Right lung (tissue), 10 donors: ENCODE data around the gene CAMK1. TPM values are rescaled to one million over a fixed set of nuclear protein-coding genes. Genes with fewer than 3 reads are reported as not detected.

Experiments
- DNase-seq, 2 donors: peaks; one replicate each; pipeline ENCODE4 v3.0.0-alpha.2; 2013
- long read RNA-seq, 8 donors: transcript quantifications; one replicate each; lab custom pipeline, GENCODE V29; 2026
- polyA plus RNA-seq, 5 donors: library from polyadenylated mRNA; unstranded; fragments of 120-200 nt; gene quantifications; one replicate each; pipeline versions ENCODE4 v1.2.1 to v1.2.3, GENCODE V29; 2013; ENCODE audit warnings: inconsistent platforms in 1 of 5, low replicate concordance in 1 of 5; ENCODE audit not compliant: insufficient read length in 5 of 5, insufficient read depth in 1 of 5

The CAMK1 gene
- polyA plus RNA-seq = 10 to 100 TPM; 18.3 to 29.0 (median 23.1) TPM
- long read RNA-seq, donor 1, transcript CAMK1-201 (12 exons, 1,488 nt) = major isoform, 5 of 33 reads
- long read RNA-seq, donor 1, partial matches to known transcripts = 12 of 33 reads
- long read RNA-seq, donor 1, other reads (novel, unspliced or antisense) = 15 of 33 reads
- long read RNA-seq, donor 2, partial matches to known transcripts = 0 of 4 reads
- long read RNA-seq, donor 2, other reads (novel, unspliced or antisense) = 0 of 4 reads
- long read RNA-seq, donor 3, transcript CAMK1-201 (12 exons, 1,488 nt) = major isoform, 9 of 9 reads
- long read RNA-seq, donor 3, partial matches to known transcripts = 0 of 9 reads
- long read RNA-seq, donor 3, other reads (novel, unspliced or antisense) = 0 of 9 reads
- long read RNA-seq, donor 4, partial matches to known transcripts = 17 of 22 reads
- long read RNA-seq, donor 4, other reads (novel, unspliced or antisense) = 0 of 22 reads
- long read RNA-seq, donor 5, transcript CAMK1-201 (12 exons, 1,488 nt) = major isoform, 6 of 7 reads
- long read RNA-seq, donor 5, partial matches to known transcripts = 0 of 7 reads
- long read RNA-seq, donor 5, other reads (novel, unspliced or antisense) = 0 of 7 reads
- long read RNA-seq, donor 6, transcript CAMK1-201 (12 exons, 1,488 nt) = major isoform, 8 of 38 reads
- long read RNA-seq, donor 6, partial matches to known transcripts = 21 of 38 reads
- long read RNA-seq, donor 6, other reads (novel, unspliced or antisense) = 7 of 38 reads
- long read RNA-seq, donor 7, transcript CAMK1-201 (12 exons, 1,488 nt) = major isoform, 6 of 7 reads
- long read RNA-seq, donor 7, partial matches to known transcripts = 0 of 7 reads
- long read RNA-seq, donor 7, other reads (novel, unspliced or antisense) = 0 of 7 reads
- long read RNA-seq, donor 8, partial matches to known transcripts = 0 of 6 reads
- long read RNA-seq, donor 8, other reads (novel, unspliced or antisense) = 6 of 6 reads

DNA sequence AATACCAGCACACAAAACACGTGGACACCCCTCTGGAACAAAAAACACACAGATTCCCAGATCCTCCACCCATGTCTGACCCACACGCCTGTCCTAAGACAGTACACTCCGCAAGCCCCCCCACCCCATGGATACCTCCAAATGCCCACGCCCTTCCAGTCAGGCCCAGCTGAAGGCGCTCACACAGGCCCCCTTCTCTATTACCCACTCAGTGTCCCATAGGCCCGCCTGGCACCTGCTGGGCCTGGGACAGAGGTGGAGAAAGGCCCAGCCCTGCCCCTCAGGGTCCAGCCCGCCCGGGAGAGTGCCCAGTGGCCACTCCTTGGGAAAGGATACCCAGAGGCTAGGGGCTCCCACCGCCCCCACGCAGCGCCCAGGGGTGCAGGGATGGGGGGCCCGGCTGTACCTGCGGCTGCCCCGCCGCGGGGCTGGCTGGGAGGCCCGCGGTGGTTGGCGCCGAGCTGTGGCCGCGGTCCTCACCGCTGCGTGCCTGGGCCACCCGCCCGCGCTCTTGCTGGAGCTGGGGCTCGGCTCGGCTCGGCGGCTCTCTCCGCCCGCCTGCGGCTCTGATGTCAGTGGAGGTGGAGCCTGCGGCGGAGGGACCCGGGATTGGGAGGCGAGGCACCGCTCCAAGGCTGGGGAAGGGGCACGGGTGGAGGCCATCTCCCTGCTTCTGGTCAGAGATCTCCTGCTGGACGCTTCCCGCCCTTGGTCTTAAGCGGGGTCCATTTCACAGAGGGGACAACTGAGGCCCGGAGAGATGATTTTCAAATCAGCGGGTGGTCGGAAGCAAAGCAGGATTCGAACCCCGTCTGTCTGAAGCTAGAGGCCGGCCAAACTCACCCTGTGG is at the start of gene CAMK1:
TSS of gene CAMK1 (minus strand) at position 522 of the 850 bp plus-strand sequence. CDS start 2,198 bp downstream, outside the sequence.
- peak; percentile 71 to 76 for DNase-seq

DNA sequence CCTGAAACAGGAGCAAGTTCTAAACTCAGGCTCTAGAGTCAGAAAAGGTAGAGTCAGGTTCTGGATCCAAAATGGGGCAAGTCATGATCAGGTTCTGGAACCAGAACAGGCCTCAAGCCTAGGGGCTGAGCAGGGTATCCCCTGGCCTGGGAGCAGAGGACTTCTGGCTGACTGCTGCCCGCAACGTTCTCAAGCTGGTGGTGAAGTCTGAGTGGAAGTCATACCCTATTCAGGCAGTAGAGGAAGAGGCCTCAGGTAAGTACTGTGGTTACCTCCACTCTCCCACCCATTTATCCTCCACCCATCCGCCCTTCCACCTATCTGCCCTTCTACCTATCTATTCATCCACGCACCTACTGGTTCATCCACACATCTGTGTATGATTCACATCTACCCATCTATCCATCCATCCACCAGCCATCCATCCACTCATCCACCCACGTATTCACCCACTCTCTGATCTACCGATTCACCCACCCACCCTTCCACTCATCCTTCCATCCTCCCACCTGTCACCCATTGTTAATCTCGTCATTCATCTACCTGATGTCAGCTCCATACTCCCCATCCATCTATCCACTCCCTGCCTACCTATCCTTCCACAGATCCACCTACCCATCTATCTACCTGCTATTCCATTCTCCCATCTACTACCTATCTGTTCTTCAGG is 49.1 kb upstream of the CAMK1 start:
- DNase-seq = no peak

- no peak for DNase-seq
Measured at GRCh38 chr3:9817436-9817835, 47.7 kb upstream of the CAMK1 start.

DNA sequence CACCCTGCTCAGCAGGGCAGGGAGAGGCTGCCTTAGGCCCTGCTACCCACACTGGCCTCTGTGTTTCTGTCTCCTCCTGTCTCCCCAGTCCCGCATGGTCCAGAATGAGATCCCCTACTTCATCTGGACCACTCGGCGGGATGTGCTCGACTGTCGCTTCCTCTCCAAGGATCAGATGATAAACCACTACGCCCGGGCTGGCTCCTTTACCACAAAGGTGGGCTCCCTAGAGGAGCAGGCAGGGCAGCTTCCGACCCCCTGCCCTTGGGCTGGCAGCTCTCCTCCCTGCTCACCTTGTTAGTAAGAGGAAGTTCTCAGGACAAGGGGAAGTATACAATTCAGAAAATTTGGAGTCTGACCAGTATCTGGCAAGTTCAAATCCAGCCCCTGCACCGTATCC is 46.2 kb upstream of the CAMK1 start:
- DNase-seq = no peak

GRCh38 chr3:9812870-9813483 is 43.2 kb upstream of the CAMK1 start:
- DNase-seq = no peak

- no peak for DNase-seq
Measured at GRCh38 chr3:9810846-9811245, 41.1 kb upstream of the CAMK1 start.

- DNase-seq = no peak
Measured at GRCh38 chr3:9810433-9810770, 40.7 kb upstream of the CAMK1 start.

- peak; percentile 81 for DNase-seq
Measured at GRCh38 chr3:9809615-9810432, 40.1 kb upstream of the CAMK1 start, which contains the start of gene TTLL3. TTLL3 (plus strand) TSS chr3:9810262; CDS start chr3:9810662, 400 bp downstream.

- DNase-seq = no peak
Measured at GRCh38 chr3:9809239-9809614, 39.5 kb upstream of the CAMK1 start.

- no peak for DNase-seq
Measured at GRCh38 chr3:9808345-9809037, 38.7 kb upstream of the CAMK1 start.

GRCh38 chr3:9807981-9808344 is 38.2 kb upstream of the CAMK1 start:
- DNase-seq = no peak

DNA sequence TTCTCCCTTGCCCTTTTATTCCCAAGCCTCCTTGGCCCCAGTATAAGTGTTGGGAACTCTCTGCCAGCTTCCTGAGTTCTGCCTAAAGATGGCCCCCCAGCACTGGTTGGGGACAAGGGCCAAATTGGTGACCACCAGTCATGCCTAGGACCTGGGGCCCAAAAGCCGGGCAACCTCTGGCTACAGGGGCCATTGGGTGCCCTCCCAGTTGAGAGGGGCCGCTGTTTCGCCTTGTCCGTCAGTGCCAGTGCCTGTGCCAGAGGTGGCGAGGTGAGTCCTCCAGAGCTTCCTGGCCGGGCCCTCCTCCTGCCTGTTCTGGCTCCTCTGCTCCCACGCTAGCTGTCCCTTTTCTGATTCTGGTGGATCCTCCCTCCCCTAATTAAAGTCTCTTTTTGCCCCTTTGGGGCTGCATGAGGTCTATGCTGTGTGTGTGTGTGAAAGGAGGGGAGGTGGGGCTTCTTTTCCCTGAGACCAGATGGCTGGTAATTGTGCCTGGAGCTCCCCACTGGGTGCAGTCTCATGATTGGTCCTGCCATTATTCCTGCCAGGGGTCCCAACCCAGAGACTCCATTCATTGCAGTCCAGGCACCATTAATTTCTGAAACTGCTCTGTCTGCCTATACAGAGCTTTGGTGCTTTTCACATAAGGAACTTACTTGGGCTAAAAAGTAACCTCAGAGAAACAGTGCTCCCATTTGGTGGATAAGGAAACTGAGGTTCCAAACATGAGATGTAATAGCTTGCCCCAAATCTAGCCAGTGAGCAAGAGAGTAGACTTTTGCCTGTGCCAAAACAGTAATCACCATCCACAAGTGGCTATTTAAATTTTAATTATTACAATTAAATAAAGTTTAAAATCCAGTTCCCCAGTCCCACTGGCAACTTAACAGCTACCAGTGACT is 37.2 kb upstream of the CAMK1 start:
- DNase-seq = no peak

DNA sequence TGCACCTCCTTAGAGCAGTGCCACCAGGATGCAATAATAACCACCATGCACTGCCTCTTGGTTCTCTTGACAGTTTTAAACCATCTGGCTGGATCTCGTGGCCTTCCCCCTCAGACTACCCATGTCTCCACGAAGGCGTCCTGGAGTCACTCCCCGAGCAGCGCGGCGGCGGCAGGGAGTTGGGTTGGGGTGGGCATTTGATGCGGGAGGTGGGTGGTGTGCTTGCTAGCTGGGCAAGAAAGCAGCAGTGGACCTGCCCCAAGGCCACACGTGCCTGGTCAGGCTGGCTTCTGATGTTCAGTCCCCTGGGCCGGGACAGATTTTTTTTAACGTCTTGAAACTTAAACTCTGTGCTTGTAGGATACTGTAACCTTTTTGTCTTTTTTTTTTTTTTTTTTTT is 36.4 kb upstream of the CAMK1 start:
- no peak for DNase-seq

DNA sequence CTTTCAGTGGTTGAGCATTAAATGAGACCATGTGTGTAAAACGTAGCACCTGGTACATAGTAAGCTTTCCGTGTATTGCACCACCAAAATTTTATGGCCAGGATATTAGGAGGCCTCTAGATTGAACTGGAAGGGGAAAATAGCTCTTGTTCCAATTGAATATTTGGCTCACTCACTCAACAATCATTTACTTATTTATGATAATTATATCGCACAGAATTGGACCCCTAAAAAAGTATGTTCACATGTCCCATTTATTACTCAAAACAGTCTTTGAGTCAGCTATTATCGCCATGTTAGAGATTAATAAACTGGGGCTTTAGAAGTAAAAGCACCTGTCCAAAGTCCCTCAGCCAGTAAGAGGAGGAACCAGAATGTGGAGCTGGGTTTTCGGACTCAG is 35.2 kb upstream of the CAMK1 start:
- no peak for DNase-seq

GRCh38 chr3:9803494-9803893 is 33.7 kb upstream of the CAMK1 start:
- DNase-seq = no peak

DNA sequence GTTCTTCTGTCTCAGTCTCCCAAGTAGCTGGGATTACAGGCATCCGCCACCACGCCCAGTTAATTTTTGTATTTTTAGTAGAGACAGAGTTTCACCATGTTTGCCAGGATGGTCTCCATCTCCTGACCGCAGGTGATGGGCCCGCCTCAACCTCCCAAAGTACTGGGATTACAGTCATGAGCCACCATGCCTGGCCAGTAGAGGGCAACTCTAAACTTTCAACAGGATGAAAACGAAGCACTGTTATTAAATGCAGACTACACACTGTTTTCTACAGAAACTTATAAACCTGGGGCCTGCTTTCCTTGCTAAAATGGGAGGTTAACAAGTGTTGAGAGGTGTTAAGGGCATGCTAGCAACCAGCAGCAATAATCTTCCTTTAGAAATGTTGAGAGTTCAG is 30.8 kb upstream of the CAMK1 start:
- no peak for DNase-seq

DNA sequence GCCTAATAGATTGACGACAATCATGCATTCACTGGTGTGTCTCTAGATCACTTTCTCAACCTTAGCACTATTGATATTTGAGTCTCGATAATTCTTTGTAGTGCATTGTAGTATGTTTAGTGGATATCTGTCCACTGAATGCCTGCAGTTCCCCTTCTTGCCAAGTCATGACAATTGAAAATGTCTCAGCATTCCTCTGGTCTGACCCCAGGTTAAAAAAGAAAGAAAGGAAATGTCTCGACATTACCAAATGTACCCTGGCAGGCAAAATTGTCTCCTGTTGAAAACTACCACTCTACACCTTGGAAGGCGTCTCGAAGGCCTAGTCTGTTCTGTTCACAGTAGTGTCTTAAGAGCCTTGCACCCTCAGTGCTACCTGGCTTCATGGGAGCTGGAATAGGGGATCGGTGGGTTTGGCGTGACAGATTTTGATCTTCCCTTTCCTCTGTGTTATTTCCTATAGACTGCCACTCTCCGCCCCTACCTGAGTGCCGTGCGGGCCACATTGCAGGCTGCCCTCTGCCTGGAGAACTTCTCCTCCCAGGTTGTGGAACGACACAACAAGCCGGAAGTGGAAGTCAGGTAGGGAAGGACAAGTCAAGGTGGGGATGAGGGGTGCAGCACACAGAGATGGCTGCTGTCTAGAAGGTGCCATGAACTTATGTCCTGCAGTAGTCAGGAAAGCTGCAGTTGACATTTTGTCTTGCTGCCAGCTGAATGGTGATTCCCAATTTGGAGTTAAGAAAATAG is 27.6 kb upstream of the CAMK1 start:
- DNase-seq = no peak
